Activated T-cell treated with anti-CD3 and anti-CD28 coated beads for 4 hours (primary cell): ENCODE data around the gene SECTM1.
A peak's percentile ranks its signal among the peaks of the same experiment; 100 is the strongest.
"Not testable (repeated sequence)": the region's sequence is repeated elsewhere in the genome, so short reads cannot be mapped to it uniquely, and the experiment has no call there.

ENCODE experiments used
- DNase-seq: peaks from one replicate; pipeline ENCODE4 v3.0.0-alpha.2; 2020

The SECTM1 gene

DNA sequence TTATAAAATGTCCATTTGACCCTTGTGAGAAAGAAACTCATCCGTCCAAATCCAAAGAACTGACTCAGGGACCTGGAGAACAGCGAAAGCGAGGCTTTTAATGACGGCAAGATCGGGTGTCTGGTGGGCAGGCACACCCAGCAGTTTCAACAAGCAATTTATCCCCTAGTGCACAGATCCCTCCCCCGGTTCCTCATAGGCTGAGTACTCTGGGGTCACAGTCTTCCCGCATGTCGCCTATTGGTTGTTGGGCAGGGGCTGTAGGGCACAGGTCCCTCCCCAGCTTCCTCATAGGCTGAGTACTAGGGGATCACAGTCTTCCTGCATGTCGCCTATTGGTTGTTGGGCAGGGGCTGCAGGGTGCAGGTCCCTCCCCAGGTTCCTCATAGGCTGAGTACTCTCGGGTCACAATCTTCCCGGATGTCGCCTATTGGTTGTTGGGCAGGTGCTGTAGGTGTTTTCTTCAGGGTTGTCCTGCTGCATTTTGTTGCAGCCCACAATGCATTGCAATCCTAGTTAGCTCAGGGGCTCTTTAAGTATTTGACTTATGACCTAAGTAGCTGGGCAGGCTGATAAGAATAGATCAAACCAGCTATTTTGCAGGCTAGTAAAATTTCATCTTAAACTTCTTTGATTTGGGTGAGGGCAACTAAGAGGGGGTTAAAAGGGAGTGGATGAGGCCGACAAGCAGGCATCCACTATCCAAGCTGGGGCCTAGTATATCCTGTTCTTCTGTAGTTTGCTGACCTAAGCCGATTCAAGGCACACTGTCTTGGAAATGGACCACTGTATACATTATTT, 34.4 kb upstream of the SECTM1 start:
- no peak for DNase-seq

DNA sequence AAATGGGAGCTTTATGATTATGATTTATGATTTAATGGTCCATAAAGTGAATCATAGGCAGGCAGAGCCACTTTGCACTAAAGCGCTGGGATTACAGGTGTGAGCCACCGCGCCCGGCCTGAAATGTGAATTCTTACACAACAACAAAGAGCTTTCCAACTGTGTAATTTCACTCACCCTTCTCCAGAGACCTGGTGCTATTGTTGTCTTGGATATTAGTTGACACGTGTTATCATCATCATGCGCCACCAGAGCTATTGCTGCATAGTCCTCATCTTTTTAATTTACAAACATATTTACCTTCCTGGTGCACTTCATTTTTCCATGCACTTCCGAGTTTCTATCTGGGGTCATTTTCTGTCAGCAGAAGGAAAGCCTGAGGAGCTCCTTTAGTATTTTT, 33.2 kb upstream of the SECTM1 start:
- DNase-seq, result no peak

DNA sequence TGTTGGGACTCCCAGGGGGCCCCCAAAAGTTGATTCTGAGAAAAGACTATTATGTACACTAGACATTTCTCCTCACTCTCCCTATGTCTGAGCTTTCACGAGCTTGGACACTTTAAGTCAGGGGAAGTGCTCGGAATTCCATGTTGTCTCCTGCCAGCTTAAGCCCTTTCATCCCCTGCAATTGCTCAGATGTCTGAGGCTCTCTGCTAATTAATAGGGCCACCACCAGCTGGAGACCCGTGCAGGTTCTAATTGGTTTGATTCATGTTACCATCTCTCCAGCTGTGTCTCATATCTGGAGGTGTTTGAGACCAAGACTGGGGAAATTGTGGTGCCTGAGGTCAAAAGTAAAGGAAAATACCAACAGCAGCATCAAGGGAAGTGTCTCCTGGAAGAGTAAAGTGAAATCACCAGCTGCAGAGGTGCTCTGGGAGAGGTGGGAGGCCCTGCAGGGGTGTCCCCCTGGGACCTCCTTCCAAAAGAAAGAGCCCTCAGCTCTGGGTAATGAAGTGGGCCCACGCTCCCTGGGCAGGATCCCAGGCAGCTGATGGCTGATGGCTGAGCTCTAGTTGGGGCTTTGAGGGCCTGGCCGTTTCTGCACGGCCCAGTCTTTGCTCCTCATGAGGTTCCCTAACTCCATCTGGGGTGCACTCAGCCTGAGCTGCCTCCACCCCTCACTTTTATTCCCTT, 32.2 kb upstream of the SECTM1 start:
- no peak for DNase-seq

DNA sequence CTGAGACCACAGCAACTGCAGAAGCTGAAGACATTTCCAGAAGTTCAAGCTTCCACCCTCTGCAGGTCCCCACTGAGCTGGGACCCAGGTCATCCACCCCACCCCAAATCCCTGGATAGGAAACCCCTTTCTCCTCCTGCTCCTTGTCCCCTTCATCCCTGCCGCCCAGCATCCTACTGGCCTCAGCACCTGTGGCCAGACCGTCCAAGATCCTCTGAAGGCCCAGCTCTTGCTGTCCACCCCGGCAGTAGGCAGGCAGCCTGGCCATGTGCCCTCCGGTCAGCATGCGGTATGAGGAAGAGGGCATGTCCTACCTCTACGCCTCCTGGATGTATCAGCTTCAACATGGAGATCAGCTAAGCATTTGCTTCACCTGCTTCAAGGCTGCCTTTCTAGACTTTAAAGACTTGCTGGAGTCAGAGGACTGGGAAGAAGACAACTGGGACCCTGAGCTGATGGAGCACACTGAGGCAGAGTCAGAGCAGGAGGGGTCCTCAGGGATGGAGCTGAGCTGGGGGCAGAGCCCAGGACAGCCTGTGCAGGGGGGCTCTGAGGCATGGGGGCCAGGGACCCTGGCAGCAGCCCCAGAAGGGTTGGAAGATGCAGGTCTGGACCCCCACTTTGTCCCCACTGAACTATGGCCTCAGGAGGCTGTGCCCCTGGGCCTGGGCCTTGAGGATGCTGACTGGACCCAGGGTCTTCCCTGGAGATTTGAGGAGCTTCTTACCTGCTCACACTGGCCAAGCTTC, 28.5 kb upstream of the SECTM1 start:
- DNase-seq, result no peak

DNA sequence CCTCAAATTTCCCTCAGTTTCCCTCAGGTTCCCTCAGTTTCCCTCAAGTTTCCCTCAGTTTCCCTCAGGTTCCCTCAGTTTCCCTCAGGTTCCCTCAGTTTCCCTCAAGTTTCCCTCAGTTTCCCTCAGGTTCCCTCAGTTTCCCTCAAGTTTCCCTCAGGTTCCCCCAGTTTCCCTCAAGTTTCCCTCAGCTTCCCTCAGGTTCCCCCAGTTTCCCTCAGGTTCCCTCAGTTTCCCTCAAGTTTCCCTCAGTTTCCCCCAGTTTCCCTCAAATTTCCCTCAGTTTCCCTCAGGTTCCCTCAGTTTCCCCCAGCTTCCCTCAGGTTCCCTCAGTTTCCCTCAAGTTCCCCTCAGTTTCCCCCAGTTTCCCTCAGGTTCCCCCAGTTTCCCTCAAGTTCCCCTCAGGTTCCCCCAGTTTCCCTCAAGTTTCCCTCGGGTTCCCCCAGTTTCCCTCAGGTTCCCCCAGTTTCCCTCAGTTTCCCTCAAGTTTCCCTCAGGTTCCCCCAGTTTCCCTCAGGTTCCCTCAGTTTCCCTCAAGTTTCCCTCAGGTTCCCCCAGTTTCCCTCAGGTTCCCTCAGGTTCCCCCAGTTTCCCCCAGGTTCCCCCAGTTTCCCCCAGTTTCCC, 26.0 kb upstream of the SECTM1 start:
- DNase-seq, result not testable (repeated sequence)

DNA sequence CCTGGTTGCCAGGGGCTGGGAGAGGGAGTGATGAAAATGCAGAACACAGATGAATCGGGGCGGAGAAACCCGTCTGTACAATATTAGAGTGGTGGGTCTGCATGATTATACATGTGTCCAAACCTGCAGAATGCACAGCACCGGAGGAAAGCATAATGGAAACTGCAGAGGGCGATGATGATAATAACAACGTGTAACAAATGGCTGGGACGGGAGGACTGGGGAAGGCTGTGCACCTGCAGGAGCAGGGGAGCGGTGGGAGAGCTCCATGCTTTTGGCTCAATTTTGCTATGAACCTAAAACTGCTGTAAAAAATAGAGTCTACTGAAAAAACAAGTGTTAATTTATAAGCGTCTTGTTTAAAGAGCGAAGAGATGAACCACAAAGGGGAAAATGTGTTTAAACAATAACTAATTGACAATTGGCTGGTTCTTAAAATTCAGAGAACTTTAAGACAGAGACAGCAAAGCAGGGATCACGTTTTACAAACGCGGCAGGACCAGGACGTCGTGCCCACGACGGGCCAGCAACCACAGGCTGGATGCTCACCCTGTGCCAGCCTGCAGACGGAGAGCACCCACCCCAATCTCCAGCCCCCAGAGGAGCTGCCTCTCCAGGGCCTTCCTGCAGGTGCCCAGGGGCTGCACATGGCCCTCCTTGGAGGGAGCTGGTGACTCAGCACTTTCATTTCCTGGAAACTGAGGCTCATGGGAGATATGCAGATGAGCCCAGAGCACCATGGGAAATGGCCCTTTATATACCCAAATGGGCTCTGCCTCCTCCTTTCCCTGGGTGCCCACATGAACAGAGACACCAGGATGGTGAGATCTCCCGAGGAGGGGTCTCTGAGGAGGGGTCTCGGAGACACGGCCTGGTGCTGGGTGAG, 25.1 kb upstream of the SECTM1 start, which contains the start of gene TEX19:
TSS of gene TEX19 (plus strand) at position 783 of the 886 bp plus-strand sequence. CDS start 2,904 bp downstream, outside the sequence.
- DNase-seq, result no peak

DNA sequence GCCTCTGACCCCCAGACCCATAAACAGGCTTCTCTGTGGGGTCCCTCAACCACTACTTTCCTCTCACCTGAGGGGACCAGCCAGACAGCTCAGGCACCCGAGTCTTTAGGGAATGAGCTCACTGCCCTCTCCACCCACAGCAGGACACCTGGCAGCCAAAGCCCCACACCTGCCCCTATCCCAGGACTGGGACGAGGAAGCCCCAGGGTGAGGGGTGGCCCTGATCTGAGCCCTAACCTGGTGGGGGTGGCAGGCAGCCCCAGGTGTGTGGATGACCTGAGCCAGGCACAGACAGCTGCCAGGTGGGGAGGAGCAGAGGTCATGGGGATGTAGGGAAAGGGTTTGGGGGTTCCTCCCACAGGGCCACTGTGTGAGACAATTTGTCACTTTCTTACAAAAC, 23.8 kb upstream of the SECTM1 start:
- no peak for DNase-seq

DNA sequence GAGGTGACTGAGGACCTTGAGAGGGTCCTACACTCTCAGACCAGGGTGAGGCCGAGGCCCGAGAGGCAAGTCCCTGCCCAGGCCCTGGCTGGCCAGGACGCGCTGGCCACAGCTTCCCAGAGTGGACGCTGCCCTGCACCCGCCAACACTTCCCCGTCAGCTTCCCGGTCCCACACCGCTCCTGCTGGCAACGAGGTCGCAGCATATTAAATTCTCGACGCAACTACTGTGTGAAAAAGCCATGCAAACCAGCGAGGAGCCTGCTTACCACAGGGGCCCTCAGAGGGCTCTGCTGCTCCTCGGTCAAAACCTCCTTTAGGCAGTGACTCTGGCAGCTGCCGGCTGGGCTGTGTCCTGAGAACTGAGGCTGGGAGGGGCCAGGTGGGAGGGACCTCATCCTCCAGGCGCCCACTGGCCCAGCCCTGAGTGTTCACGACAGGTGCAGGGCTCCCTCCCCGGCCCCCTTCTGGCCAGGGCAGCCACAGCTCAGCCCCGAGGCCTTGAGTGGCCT, 23.3 kb upstream of the SECTM1 start:
- DNase-seq, result no peak

DNA sequence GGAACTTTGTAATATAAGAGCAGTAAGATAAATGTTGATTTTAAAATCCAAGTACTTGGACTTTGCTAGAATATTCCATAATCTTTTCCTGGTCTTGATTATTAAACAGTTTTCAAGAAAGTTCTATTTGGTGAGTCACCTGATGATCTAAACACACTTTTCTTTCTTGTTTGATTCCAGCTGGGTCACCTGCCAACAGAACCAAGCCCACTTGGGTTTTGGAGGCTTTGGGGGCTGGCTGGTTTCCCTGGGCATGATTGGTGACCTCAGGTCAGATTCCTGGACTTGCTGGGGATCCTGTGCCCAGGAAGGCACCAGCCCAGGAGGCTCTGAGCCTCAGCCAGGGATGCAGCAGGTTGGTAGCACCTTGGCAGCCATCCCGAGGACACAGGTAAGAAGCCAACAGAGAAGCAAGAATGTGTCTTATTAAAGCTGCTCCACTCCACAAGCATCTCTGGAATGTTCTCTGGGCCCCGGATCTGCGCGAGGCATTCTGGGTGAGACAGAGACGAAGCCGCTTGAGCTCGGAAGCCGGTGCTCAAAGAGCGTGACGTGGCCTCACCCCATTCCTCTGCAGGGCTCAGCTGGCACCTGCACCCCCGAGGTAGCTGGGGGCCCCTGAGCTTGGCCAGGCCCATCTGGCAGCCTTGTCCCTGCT, 22.3 kb upstream of the SECTM1 start:
- DNase-seq, result no peak

DNA sequence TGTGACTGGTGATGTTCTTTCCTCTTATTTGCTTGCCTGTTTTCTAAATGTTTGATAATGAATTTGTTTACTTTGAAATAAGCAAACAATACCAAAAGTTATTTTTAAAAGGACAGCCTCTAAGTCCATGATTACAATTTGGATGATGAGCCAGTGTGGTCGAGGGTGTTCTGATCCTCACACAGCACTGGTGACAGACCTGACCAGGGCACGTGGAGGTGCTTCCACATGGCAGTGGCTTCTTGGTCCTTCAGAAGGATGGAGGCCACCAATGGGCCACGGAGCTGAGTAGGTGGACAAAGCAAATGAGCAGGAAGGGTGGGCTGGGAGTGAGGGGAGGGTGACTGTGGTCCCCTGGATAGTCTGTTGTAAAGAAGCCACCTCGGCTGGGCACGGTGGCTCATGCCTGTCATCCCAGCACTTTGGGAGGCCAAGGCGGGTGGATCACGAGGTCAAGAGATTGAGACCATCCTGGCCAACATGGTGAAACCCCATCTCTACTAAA, 21.3 kb upstream of the SECTM1 start:
- DNase-seq, result no peak

DNA sequence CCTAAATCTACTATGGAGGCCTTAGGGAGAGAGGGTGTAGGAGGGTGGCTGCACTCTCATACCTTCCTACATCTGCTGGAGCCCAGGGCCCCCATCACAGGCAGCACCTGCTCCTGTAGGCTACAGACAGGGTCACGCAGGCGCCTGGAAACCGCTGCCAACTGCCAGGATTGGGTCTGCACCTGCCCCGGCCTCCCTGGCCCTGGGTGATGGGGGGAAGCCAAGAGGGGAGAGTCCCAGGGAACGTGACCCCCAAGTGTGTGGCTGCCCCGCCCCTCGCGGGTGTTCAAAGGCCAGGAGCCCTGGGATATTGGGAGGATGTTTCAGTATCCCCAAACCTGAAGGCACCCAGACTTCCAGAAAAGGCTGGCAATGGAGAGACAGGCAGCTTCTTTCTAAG, 19.9 kb upstream of the SECTM1 start:
- no peak for DNase-seq

DNA sequence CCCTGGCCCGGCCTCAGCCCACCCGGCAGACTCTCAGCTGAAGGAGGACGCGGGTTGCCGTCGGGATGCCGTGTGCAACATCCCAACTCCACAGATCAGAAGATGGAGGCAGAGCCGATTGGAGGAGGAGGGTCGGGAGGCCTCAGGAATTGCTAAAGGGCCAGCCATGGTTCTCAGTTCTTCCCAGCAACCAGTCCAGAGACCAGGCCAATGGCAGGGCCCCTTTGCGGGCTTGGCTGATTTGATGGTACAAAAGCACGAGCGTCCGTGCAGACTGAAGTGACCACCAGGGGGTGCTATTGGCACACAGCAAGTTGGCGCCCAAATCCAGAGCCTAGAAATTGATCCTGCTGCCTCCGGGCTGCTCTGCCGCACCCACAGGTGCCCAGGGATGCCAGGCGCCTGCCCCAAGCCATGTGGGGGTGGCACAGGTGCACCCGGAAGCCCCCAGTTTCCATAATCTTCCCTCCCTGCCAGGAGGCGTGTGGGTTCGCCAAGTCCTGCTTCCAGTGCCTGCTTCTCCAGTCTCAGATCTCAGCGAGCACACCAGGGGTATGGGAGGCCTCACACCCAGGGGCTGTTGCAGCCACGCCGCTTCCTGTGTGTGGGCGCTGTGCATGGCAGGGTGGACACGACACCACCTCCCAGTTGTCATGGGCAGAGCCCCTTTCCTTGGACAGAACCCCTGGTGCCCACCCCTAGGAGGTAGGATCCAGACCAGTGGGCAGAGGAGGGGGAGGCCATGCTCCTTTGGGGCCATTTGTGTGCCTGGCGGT, 18.3 kb upstream of the SECTM1 start:
- peak; percentile 82 for DNase-seq

DNA sequence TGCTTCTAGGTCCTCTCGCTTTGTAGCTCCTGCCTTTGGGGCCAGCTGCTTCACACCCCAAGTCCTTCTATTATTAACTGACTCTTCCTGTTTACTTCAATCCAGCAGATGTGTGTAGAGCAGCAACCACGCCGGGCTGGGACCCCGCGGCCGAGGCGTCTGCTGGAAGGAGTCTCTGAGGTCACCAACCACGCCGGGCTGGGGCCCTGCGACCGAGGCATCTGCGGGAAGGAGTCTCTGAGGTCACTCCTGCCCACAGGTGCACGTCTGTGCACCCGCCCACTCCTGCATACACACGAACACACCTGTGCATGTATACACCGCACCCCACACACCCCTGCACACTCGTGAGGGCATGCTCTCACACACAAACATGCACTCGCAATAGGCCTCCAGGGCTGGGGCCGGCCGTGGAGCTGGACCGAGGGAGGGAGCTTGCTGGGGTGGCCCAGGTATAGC, 17.7 kb upstream of the SECTM1 start:
- no peak for DNase-seq

DNA sequence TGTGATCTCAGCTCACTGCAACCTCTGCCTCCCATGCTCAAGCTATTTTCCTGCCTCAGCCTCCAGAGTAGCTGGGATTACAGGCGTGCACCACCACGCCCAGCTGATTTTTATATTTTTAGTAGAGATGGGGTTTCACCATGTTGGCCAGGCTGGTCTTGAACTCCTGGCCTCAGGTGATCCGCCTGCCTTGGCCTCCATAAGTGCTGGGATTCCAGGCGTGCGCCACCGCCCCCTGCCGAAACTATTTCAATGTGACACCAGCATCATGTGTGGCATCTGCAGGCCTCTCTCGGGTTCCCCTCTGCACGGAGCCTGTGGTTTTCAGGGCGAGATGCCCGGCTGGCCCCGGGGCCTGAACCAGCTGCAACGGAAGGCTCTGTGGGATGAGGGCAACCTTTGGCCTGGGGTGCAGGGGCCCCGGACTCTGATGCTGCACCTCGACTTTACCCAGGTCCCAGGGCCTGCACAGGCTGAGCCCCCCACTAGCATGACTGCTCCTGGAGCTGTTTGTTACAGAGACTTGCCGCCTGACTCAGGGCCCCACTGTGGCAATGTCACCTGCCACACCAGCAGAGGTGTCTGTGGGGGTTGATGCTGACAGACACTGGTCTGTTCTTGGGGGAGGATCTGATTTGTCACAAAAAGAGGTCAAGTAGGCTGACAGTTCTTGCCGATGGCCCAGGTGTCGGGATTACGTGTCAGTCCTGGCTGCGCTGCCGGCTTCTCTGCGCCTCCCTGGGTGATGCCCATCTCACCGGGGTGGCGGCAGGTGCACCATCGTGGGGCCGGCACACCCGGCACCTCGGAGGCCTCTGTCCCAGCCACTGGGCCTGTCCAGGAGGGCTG, 16.8 kb upstream of the SECTM1 start:
- no peak for DNase-seq

DNA sequence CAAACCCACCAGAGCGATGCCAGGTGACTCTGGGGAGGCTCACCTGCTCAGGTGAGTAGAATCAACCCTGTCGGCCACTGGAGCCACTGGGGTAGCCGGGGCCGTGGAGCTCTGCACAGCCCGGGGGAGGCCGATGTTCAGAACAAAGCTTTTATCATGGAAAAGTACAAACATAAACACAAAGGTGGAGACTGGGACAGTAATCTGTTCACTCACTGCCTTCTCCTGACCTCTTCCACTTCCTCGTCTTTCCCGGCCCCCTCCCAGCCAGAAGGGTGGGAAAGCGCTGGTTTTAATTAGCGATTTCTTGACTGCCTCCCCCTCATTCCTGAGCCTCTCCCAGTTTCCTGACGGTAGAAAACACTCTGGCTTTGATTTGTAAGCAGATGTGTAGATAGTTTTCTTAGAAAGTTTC, 15.7 kb upstream of the SECTM1 start:
- DNase-seq, result no peak

DNA sequence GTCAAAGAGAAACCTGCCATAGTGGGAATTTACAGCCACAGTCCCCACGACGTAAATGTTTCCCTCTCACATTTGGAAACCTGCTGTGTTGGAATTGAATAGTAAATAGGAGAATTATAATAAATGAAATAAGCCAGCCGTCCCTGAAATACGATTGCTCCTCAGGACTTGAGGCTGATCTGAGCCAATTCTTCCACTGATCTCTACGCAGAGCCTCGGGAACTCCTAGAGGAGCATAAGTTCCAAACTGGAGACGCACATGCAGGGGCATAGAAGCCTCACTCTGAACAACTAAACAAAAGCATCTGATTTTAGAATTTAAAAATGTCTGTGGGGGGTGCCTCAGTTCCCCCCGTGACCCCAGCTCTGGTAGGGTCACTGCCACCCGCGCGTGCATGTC, 15.3 kb upstream of the SECTM1 start:
- DNase-seq, result no peak

DNA sequence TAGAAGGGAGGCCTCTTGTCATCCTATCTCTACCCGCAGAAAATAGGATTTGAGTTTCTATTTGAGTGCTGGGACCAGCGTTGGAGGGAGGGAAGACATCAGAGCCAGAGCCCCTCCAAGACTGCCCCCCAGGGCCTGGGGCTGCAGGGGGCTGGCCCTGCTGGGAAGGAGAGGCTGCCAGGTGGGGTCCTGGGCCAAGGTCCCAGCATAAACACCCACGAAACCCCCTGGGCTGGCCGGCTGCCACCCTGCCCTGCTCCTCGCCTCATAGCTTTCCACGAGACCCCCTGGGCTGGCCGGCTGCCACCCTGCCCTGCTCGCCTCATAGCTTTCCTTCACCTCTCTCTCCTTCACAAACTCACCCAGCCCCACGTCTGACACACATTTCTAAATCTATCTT, 14.9 kb upstream of the SECTM1 start:
- no peak for DNase-seq

DNA sequence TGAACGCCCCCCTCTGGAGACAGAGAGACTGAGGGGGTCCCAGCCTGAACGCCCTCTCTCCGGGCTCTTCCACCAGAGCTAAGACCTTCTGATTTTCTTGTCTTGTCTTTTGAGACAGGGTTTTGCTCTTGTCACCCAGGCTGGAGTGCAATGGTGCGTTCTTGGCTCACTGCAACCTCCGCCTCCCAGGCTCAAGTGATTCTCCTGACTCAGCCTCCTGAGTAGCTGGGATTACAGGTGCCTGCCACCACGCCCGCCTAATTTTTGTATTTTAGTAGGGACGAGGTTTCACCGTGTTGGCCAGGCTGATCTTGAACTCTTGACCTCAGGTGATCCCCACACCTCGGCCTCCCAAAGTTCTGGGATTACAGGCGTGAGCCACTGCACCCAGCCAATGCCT, 14.4 kb upstream of the SECTM1 start:
- DNase-seq, result not testable (repeated sequence)
